HG03064 (cell line): ENCODE measurements around the gene SPTLC2.

Experiments
- ATAC-seq: cut with Tn5 transposase; IDR thresholded peaks from one replicate; pipeline ENCODE4 v1.9.1; 2021; ENCODE audit warnings: low read depth; ENCODE audit not compliant: unreplicated experiment

SPTLC2 gene

DNA sequence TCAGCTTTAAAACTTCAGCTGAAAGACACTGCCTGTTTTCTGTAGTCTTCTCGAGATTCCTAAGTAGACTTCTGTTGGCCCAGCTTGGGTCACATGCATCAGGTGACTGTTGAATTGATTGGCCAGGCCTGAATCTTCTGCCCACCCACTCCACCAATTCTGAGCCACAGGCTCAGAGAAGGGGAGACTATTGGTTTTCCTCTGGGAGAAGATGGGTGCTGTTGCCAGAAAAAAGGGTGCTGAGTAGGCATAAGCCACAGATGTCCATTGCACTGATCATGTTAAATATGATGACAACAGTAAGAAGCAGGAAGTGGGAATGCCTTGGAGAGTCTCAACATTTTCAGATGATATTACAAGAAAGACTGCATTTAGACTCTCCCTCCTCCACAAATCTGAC, 6.8 kb upstream of the SPTLC2 start:
- ATAC-seq, result no peak

GRCh38 chr14:77622366-77622961, 6.0 kb upstream of the SPTLC2 start:
- no peak for ATAC-seq

GRCh38 chr14:77620222-77620870, 3.9 kb upstream of the SPTLC2 start:
- no peak for ATAC-seq

GRCh38 chr14:77618381-77618970, 2.0 kb upstream of the SPTLC2 start:
- no peak for ATAC-seq

- peak; percentile 15 for ATAC-seq
These were observed 344 bp downstream of the SPTLC2 start for GRCh38 chr14:77616133-77616453.

DNA sequence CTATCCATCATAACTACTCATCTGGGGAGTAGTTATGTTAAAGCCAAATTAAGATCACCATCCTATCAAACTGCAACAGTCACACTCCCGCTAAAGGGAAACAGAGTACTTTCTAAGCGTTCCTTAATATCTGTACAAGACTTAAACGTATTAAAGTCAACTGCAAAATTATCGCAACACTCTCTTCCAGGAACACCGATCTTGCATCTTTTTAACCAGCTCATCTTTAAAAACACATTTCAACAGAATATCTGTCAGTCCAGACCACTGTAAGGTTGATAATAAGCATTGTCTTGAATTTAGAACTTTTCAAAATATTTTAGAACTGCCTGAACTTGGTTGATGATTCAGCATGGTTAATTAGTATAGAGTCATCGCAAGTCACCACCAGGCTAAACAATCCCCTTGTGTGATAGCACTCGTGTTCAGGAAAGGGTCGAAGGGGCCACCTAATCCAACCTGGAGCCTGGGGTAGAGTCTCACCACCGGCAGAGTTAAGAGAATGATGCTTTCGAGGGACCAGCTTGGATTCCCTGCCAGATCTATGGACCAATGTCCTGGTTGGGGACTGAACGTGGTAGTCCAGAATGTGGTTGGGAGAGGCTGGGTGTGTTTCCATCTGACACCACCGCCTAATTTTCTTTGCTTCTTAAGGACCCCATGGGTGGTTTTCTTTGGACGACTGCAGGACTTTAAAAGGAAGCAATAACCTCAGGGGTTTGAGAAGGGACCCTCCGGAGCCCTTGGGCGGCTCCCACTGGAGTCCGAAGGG, 890 bp downstream of the SPTLC2 start:
- ATAC-seq, result no peak

- ATAC-seq, result no peak
These were observed 3.2 kb downstream of the SPTLC2 start for GRCh38 chr14:77613201-77613600.

GRCh38 chr14:77612011-77612620, 4.3 kb downstream of the SPTLC2 start:
- ATAC-seq, result no peak

DNA sequence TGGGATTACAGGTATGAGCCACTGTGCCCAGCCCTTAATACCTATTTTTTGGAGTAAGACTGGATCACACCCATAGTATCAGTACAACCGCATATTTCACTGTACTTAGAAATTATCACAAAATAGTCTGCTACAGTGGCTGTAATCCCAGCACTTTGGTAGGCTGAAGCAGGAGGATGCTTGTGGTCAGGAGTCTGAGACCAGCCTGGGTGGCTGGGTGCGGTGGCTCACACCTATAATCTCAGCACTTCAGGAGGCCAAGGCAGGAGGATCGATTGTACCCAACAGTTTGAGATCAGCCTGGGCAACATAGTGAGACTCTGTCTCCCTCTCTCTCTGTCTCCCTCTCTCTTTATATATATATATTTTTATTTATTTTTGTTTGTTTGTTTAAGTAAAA, 5.9 kb downstream of the SPTLC2 start:
- no peak for ATAC-seq

GRCh38 chr14:77609922-77610321, 6.5 kb downstream of the SPTLC2 start:
- no peak for ATAC-seq

DNA sequence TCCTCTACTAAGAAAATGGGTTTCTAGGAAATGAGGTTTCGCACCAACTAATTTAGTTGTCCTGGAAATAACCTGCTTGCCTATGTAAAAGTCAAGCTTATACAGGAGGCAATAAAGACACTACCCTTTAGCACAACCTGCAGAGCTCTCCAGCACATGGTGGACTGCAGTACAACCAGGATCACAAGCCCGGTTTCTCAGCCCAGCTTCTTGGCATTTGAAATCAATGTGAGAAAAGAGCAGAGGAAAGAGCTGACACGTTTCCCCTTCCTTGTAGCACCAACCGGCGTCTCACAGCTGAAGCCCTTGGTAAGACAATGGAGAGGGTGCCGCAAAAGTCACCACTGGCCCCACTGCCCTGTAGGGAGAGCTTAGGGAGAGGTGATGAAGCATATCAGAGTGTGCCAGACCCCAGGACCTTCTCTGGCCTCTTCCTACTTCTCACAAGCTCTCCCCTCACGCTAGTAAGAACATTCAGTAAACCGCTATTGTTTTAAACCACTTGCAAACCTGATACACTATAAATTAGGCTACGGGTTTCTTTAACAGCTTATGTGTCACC, 8.6 kb downstream of the SPTLC2 start:
- ATAC-seq, result no peak

DNA sequence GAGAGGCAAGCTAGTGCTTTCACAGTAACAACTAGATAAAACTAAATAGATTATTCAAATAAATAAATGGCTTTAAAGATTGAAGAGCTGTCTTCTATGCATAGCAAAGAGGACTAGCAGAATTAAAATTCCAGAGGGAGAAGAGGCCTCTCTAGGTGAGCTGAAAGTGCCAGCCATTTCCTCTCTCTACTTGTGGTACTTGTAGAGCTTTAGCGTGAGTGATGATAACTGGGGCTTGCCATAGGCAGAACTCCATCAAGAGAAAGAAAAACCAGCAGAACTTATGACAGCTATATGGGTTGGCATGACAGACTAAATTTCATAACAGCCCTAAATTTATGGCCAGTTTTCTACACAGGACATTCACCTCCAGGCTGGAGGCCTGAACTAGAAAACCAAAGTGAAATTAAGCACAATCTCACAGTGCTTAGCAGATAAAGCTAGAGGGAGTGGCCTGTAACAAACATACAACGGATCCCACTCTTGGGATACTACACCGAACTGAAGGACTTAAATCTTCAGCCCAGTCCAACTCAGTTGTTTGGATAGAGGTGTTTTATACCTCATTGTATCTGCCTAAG, 11.0 kb downstream of the SPTLC2 start:
- ATAC-seq, result no peak

GRCh38 chr14:77603654-77604255, 12.7 kb downstream of the SPTLC2 start:
- ATAC-seq, result no peak

- no peak for ATAC-seq
These were observed 13.4 kb downstream of the SPTLC2 start for GRCh38 chr14:77603031-77603430.

DNA sequence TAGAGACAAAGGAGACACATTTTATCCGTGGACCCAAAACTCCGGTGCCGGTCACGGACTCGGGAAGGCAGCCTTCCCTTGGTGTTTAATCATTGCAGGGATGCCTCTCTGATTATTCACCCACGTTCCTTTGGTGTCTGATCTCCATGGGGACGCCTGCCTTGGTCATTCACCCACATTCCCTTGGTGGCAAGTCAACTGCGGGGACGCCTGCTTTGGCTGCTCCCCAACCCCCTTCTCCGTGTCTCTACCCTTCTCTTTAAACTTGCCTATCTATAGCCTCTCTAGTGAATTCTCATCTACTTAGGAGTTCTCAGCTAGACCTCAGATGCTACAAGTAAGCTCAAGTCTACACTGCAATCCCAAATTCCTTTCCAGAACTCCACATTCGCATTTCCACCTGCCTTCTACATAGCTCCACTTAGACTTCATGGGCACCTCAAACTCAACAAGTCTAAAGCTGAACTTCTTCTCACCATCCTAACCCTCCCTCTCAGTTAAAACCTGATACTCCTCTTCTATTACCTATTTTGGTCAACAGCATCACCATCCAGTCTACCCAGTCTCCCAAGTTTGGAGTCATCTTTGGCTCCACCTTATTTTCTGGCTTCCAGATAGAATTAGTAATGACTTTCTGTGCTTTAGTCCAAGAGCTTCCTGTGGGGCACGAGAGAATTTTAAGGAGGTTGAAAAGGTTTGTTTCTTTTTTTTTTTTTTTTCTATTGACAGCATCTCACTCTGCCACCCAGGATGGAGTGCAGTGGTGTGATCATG, 14.4 kb downstream of the SPTLC2 start:
- ATAC-seq, result no peak

- ATAC-seq, result no peak
These were observed 16.5 kb downstream of the SPTLC2 start for GRCh38 chr14:77599889-77600288.

DNA sequence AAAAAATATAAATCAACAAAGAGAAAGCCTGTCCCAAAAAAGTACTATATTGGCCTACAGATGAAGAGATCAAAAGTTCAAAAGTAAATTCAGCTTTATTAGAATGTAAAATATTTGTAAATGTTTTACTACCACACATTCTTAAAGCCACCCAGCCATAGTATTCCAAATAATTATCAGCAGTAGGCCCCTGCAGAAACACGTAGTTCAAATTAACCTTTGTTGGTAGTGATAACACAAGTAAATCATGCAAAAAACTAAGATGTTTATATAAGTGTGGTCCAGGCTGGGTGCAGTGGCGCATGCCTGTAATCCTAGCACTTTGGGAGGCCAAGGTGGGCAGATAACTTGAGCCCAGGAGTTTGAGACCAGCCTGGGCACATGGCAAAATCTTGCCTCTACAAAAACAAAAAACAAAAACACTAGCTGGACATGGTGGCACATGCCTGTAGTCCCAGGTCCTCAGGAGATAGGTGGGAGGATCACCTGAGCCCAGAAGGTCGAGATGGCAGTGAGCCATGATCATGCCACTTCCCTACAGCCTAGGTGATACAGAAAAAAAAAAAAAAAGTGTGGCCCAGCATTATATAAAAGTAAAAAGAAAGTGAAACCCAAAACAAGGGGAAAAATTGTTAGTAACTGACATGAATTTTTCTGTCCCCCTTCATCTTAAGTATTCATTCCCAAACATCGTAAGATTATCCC, 17.9 kb downstream of the SPTLC2 start:
- no peak for ATAC-seq

DNA sequence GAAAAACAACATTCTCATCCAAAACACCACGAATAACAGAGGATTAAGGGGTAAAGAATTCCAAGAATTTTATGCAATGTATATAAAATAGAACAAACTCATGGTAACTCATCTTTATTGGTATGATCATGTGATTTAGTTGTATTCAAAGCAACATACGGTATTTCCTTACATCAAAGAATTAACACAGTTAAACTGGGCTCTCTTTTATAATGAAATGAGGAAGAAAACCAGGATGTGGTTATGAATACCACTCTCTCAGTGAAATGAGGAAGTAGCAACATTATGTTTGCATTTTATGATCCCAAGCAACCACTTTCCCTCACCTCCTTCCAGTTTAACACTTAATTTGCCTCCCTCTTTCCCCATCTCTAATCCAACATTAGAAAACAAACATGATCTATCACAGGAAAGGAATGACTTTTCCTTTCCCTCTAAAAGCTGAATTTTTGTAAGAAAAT, 22.9 kb downstream of the SPTLC2 start:
- ATAC-seq, result no peak
